GM19238 (cell line): ENCODE measurements around the gene ALOX5.
"Not testable (repeated sequence)": the region's sequence is repeated elsewhere in the genome, so short reads cannot be mapped to it uniquely, and the experiment has no call there.

Experiments used
- DNase-seq: peaks from one replicate; pipeline ENCODE4 v3.0.0; 2011; ENCODE audit warnings: low spot score; ENCODE audit not compliant: insufficient read length

The ALOX5 gene

DNA sequence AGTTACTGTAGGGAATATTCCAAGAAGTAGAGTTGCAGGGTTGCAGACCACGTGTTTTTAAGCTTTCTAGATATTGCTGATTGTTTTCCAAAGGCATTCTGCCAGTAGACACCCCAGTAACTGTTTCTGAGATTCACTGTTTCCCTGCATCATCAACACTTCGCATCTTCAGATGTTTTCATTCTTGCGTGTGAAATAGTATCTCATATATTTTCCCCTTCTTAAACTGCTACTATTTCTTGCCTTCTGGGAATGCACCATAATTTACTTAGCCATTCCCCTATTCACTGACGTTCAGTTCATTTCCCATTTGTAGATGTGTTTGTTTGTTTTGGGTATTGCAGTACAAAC, 30.7 kb downstream of the ALOX5 start:
- DNase-seq: no peak

DNA sequence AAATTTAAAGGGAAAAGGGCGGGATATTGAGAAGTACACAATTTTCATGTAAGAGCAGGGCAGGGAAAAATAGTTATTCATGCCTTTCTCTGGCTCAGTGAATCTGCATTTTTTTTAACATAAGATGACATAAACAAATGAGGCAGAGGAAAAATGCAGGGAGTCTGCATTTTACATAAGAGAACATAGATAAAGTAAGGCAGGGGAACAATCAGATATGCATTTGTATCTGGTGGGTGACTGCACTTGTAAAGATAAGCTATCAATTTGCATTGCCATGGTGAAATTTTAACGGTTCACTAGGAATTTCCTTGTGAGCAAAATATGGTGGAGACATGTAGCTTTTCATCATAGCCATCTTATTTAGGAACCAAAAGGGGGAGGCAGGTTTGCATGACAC, 33.5 kb downstream of the ALOX5 start:
- no peak for DNase-seq

DNA sequence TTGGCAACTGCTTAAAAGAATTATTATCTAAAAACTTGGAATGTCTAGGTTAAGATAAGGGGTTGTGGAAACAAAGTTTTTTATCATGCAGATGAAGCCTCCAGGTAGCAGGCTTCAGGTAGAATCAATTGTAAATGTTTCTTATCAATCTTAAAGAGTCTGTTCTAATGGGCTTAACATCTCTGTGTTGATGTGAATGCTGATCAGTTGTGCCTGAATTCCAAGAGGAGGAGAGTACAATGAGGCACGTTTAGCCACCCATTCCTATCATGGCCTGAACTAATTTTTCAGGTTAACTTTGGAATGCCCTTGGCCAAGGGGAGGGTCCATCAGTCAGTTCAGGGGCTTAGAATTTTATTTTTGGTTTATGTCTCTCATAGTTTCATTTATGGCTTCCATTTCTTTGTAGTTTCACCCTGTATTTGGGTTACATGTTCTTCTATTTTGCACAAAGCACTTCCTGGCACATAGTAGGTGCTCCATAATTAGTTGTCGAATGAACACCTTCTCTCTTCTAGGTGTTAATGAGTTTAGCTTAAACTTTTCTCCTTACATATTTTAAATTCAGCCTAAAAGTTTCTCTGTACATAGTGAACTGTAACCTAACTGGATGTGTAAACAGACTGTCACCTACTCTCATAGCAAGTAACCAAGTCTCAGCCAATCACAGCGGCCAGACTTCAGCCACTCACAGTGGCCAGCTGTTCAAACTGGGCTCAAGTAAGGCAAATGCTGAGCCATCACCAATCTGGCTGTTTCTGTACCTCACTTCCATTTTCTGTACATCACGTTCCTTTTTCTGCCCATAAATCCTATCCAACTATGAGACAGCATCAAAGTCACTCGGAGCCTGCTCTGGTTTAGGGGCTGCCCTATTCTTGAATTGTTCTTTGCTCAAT, 34.7 kb downstream of the ALOX5 start:
- no peak for DNase-seq

- not testable (repeated sequence) for DNase-seq
Measured at GRCh38 chr10:45409347-45409746, 35.3 kb downstream of the ALOX5 start.

DNA sequence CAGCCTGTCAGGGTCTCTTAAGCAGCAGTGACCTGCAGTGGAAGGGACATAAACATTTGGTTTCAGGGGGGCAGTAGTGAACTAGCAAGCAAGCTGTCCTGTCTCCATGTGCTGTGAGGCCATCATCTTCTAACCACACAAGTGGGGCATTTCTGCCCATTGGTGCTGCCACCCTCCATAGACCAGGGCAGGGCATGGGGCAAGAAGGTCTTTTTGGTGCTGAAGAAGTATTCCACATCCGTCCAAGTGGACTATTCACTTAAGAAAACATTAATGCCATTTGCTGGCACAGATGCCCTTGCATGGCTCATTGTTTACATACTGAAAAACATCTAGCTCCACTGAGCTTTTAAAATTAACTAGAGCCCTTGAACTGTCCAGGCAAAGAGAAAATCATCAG, 35.8 kb downstream of the ALOX5 start:
- no peak for DNase-seq

DNA sequence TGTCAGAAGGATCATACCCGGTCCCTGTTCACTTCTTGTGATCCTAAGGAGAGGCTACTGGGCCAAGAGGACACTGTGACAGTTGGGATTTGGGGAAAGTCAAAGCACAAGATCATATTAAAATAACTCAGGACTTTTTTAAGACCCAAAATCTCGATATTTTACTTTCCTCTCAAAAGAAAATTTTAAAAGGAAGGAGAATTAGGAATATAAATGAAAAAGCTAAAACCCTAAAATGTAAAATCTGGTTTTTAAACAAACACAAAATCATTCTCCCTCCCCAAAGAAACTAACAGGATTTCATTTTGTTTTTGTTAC, 36.4 kb downstream of the ALOX5 start:
- DNase-seq: no peak

DNA sequence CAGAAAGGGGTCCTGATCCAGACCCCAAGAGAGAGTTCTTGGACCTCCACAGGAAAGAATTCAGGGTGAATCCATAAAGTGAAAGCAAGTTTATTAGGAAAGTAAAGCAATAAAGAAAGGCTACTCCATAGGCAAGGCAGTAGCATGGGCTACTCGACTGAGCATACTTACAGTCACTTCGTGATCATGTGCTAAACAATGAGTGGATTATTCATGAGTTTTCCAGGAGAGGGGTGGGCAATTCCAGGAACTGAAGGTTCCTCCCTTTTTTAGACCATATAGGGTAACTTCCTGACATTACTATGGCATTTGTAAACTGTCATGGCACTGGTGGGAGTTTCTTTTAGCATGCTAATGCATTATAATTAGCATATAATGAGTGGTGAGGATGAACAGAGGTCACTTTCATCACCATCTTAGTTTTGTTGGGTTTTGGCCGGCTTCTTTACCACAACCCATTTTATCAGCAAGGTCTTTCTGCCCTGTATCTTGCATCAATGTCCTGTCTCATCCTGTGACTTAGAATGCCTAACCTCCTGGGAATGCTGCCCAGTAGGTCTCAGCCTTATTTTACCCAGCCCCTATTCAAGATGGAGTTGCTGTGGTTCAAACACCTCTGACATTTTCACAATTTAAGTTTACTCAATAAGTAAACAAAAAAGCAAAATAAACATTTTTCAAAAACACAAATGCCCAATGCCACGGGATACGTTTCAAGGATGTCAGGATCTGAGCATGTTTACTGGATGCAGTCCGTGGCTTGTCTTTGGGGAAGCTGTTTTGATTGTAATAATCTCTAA, 37.0 kb downstream of the ALOX5 start:
- no peak for DNase-seq

GRCh38 chr10:45411607-45411940, 37.6 kb downstream of the ALOX5 start:
- DNase-seq: no peak

DNA sequence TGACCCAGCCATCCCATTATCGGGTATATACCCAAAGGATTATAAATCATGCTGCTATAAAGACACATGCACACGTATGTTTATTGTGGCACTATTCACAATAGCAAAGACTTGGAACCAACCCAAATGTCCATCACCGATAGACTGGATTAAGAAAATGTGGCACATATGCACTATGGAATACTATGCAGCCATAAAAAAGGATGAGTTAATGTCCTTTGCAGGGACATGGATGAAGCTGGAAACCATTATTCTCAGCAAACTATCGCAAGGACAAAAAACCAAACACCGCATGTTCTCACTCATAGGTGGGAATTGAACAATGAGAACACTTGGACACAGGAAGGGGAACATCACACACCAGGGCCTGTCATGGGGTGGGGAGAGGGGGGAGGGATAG, 41.0 kb downstream of the ALOX5 start:
- DNase-seq: not testable (repeated sequence)

DNA sequence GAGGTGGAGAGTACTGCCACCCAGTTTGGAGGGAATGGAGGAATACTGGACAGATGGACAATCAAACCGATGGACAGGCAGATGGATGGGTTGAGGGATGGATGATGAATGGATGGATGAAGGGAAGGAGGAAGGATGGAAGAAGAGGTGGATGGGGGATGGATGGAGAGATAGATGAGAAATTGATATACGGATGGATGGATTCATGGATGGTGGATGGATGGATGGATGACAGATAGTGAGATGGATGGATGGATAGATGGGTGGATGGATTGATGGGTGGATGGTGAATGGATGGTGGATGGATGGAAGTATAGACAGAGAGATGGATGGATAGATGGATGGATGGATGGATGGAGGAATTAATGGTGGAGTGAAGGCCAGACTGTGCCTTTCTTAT, 42.6 kb downstream of the ALOX5 start:
- no peak for DNase-seq

GRCh38 chr10:45417746-45418145, 43.7 kb downstream of the ALOX5 start:
- no peak for DNase-seq

DNA sequence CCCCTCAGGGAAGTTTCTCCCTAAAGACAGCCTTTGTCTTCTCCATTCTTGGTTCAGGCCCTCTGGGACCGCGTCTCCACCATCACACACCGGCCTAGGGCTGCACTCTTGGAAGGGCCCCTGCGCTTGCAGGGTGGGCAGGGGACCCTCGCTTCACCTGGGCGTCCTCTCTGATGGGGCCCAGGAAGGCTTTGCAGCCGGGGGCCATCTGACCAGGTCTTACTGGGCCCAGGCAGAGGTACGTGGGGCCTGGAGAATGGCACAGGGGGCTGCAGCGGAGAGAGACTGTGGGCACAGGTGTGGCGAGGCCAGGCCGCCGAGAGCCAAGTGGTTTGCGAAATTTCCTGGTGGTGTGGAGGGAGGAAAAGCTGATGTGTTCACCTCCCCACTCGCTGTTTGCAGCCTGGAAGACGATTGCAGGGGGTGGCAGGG, 44.4 kb downstream of the ALOX5 start:
- no peak for DNase-seq

DNA sequence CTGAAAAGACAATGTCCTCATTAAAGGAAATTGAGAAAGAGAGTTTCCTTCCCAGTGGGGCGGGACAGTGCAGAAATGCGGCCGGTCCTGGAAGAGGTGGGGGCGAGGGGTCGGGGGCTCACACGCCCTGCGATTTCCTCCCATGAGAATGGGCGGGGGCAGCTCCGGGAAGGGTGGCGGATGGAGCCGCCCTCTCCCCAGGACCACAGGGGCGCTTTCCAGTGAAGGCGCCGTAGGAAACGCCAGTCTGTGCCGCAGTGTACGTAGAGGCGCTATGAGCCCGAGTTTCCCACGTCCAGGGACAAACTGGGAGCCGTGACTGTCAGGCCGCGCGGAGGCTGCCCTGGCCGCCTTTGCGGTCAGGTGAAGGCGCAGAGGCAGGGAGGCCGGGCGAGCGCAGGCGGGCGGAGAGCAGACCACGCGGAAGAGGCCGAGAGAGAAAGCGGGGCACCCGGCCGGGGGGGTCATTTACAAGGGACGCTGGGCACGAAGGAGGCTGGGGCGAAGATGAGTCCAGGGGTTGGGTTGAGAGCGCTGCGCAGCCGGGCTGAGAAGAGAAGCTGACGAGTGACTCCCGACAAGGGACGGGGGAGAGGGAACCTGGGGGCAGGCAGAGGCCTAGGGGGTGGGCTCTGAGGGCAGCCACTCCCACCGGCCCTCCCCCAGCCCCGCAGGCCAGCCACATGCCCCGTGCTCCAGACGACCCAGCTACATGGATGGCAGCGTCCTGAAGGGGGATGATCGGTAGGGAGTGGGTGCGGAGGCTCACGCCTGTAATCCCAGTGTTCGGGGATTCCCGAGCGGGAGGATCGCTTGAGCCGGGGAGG, 45.0 kb downstream of the ALOX5 start:
- peak; percentile 72 for DNase-seq

DNA sequence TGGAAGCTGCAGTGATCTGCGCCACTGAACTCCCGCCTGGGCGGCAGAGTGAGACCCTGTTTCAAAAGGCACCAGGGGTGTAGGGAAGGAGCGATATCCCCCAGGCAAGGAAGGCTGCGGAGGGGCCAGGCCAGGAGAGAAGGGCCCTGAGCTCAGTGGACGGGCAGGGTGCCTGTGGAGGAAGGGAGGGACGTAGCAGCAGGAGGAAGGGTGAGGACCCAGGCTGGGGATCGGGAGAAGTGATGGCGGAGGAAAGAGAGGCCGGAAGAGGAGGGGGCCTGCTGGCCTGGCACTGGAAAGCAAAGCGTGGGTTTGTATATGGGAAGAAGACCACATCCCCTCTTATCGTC, 45.6 kb downstream of the ALOX5 start:
- DNase-seq: no peak

- peak; percentile 56 for DNase-seq
Measured at GRCh38 chr10:45420453-45421192, 46.6 kb downstream of the ALOX5 start.

- DNase-seq: no peak
Measured at GRCh38 chr10:45421221-45422097, 47.4 kb downstream of the ALOX5 start.

DNA sequence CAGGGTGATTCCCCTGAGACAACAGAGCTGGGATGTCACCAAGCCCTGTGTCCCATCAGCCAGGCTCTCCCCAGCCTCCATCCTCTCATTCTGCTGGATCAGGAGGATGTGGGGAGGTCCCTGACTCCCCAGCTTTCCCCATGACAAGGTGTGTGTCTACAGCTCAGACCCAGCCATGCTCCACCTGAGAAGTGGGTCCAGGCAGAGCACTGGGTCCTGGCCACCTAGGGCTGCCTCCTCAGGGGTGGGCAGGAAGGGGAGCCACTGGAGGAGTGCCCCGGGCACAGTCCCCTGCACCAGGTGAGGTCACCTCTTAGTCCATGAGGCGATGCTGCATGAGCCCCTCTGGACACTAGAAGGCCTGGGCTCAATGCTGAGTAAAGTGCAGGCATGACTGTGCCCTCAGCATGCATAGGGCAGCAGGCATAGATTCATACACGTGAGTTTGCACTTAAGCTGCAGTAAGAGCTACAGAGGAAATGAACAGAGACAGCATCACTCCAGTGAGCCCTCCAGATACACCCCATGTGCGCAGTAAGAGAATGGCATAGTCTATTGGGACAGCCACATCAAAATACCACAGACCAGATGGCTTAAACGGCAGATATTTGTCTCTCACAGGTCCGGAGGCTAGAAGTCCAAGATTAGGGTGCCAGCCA, 48.3 kb downstream of the ALOX5 start:
- DNase-seq: no peak

GRCh38 chr10:45422866-45423659, 49.0 kb downstream of the ALOX5 start:
- no peak for DNase-seq

DNA sequence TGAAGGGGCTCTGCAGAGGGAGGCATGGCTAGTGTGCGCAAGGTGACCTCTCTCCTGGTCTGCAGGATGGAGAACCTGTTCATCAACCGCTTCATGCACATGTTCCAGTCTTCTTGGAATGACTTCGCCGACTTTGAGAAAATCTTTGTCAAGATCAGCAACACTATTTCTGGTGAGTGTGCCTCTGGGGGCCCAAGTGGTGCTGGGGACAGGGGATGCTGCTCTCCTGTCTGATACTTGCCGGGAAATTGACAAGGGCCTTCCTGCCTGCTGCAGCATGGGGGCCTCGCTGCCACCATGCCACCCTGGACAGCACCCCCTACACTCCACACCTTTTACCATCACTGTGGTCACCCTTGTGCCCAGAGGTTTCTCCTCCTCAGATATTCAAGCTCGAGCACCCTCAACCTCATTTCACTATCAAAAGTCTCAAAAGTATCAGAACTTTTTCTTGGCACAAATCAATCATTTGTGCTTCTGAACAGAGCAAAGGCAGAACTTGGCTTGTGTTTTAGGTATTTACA, 50.0 kb downstream of the ALOX5 start:
- DNase-seq: no peak
